B cell (primary cell): Measurements from ENCODE around the gene TIGD1. TPM values are rescaled to one million over a fixed set of nuclear protein-coding genes. Genes with fewer than 3 reads are reported as not detected.

Experiments
- ATAC-seq: fragments of 200-7000 bp; cut with Tn5 transposase; one replicate; pipeline ENCODE4 v1.10.0; 2021; ENCODE audit warnings: low read depth, mild to moderate bottlenecking, moderate number of reproducible peaks, moderate library complexity
- CTCF ChIA-PET: fragments of 350-600 bp; sonication (Branson Sonifier 250); formaldehyde crosslinking; loops from one replicate; lab custom pipeline; 2021; ENCODE audit warnings: antibody characterized with exemption, inconsistent platforms; lab: Charles Lee
- POLR2A ChIA-PET: fragments of 350-600 bp; sonication (Branson Sonifier 250); formaldehyde crosslinking; loops from one replicate; lab custom pipeline; 2021; ENCODE audit warnings: antibody characterized with exemption; lab: Charles Lee
- DNase-seq: peaks from one replicate; pipeline ENCODE4 v3.0.0; 2013
- H2AFZ ChIP-seq: 2 replicates; pipeline ENCODE4 v1.6.1; 2012; ENCODE audit warnings: mild to moderate bottlenecking, low read depth, low read length; ENCODE audit not compliant: insufficient read depth, poor library complexity, severe bottlenecking
- H3K27ac ChIP-seq, 2 donors: 1 replicate in 1 of 2; 2 replicates in 1 of 2; pipeline ENCODE4 v1.5.1; 2012 to 2013; ENCODE audit warnings: low read length in 2 of 2, mild to moderate bottlenecking in 2 of 2, moderate library complexity in 1 of 2
- H3K27me3 ChIP-seq, 4 experiments: fragments of 200-600 bp in 1 of 4; sonication (generic) in 1 of 4; replicated peaks in 1 of 4; 1 replicate in 2 of 4; 2 replicates in 2 of 4; pipeline versions ENCODE4 v1.6.1 to v1.7.0; 2013 to 2016; ENCODE audit warnings: low read length in 3 of 4, mild to moderate bottlenecking in 2 of 4, mixed read lengths in 1 of 4, moderate library complexity in 1 of 4; ENCODE audit not compliant: insufficient read depth in 4 of 4, control insufficient read depth in 3 of 4; ENCODE audit errors: control extremely low read depth in 1 of 4
- H3K36me3 ChIP-seq, 2 experiments: replicated peaks in 1 of 2; 1 replicate in 1 of 2; 2 replicates in 1 of 2; pipeline versions ENCODE4 v1.6.1 to v1.7.1; 2013; ENCODE audit warnings: low read length in 1 of 2; ENCODE audit not compliant: insufficient read depth in 2 of 2, control insufficient read depth in 1 of 2; ENCODE audit errors: control extremely low read depth in 1 of 2, extremely low read depth in 1 of 2
- H3K4me1 ChIP-seq, 2 donors: fragments of 200-600 bp in 1 of 2; sonication (generic) in 1 of 2; 1 replicate in 1 of 2; 2 replicates in 1 of 2; pipeline versions ENCODE4 v1.5.1 to v1.6.1; 2013 to 2017; ENCODE audit warnings: low read length in 2 of 2; ENCODE audit not compliant: control insufficient read depth in 2 of 2, insufficient read depth in 2 of 2
- H3K4me2 ChIP-seq: replicated peaks from 2 replicates; pipeline ENCODE3; 2012; ENCODE audit warnings: mild to moderate bottlenecking, low read depth, low read length; ENCODE audit not compliant: poor library complexity, severe bottlenecking
- H3K4me3 ChIP-seq, 5 experiments: fragments of 200-600 bp in 1 of 5; sonication (generic) in 1 of 5; 1 replicate in 3 of 5; 2 replicates in 2 of 5; pipeline versions ENCODE4 v1.5.1 to v1.7.0; 2011 to 2016; ENCODE audit warnings: low read length in 4 of 5, mild to moderate bottlenecking in 4 of 5, low read depth in 2 of 5, control low read depth in 1 of 5, moderate library complexity in 1 of 5; ENCODE audit not compliant: insufficient read depth in 1 of 5; ENCODE audit errors: control extremely low read depth in 1 of 5, extremely low read depth in 1 of 5
- H3K79me2 ChIP-seq: fragments of 200-600 bp; sonication (generic); one replicate; pipeline ENCODE4 v1.6.0; 2016; ENCODE audit warnings: low read length; ENCODE audit not compliant: control insufficient read depth, insufficient read depth
- H3K9ac ChIP-seq: fragments of 200-600 bp; sonication (generic); 2 replicates; pipeline ENCODE4 v1.6.1; 2017; ENCODE audit warnings: mild to moderate bottlenecking, low read length, moderate library complexity
- H3K9me3 ChIP-seq, 3 donors: one replicate each; pipeline versions ENCODE4 v1.6.1 to v1.7.1; 2013; ENCODE audit warnings: low read length in 2 of 3; ENCODE audit not compliant: control insufficient read depth in 2 of 3, insufficient read depth in 1 of 3; ENCODE audit errors: control extremely low read depth in 1 of 3
- H4K20me1 ChIP-seq: 2 replicates; pipeline ENCODE4 v1.6.0; 2012; ENCODE audit warnings: mild to moderate bottlenecking, low read length; ENCODE audit not compliant: insufficient read depth, control insufficient read depth, poor library complexity, severe bottlenecking
- H3K27ac Mint-ChIP-seq: one replicate; pipeline ENCODE4 v1.8.0; 2021; ENCODE audit warnings: mixed read lengths
- H3K27me3 Mint-ChIP-seq: one replicate; pipeline ENCODE4 v1.8.0; 2021; ENCODE audit warnings: mixed read lengths
- H3K4me1 Mint-ChIP-seq: one replicate; pipeline ENCODE4 v1.8.0; 2021; ENCODE audit warnings: mixed read lengths
- H3K4me3 Mint-ChIP-seq: one replicate; pipeline ENCODE4 v1.8.0; 2021; ENCODE audit warnings: mixed read lengths
- H3K9me3 Mint-ChIP-seq: one replicate; pipeline ENCODE4 v1.8.0; 2022; ENCODE audit warnings: mixed read lengths; ENCODE audit not compliant: insufficient read depth
- EZH2 ChIP-seq: IDR thresholded peaks from 2 replicates; pipeline ENCODE4 v1.6.1; 2012; ENCODE audit warnings: borderline replicate concordance, low read depth, mild to moderate bottlenecking, moderate library complexity, low read length; ENCODE audit not compliant: insufficient read depth, poor library complexity, severe bottlenecking
- WGBS: methylation state at CpG from one replicate; pipeline ENCODE4 v1.1.5; 2013; ENCODE audit warnings: missing lambda C conversion rate; ENCODE audit not compliant: insufficient coverage; 5-methylcytosine and 5-hydroxymethylcytosine counted together
- intact Hi-C: fragments of 100-400 bp; cut with micrococcal nuclease; formaldehyde crosslinking; loops from one replicate; pipeline ENCODE4 v1.10.0; 2022
- polyA plus RNA-seq: library from polyadenylated mRNA; depleted of rRNA; stranded (reverse); fragments of >200 nt; gene quantifications from 2 replicates; pipeline ENCODE4 v1.2.3, GENCODE V29; 2012
- total RNA-seq, 2 donors: library from RNA; stranded (reverse); fragments of 120-200 nt in 1 of 2; gene quantifications; 1 replicate in 1 of 2; 2 replicates in 1 of 2; pipeline versions ENCODE4 v1.2.3 to v1.2.4, GENCODE V29; 2013 to 2022
- TF ChIP-seq, protein P1 (sequence below): fragments of 200-600 bp; IDR thresholded peaks from one replicate; pipeline ENCODE4 v1.8.0; 2022; ENCODE audit warnings: antibody characterized with exemption, mild to moderate bottlenecking

TIGD1 gene
- total and polyA plus RNA-seq, 2 donors (not counting 1 experiment from before 2014, with no cell fraction given), result 7.6 to 13.6 TPM

DNA sequence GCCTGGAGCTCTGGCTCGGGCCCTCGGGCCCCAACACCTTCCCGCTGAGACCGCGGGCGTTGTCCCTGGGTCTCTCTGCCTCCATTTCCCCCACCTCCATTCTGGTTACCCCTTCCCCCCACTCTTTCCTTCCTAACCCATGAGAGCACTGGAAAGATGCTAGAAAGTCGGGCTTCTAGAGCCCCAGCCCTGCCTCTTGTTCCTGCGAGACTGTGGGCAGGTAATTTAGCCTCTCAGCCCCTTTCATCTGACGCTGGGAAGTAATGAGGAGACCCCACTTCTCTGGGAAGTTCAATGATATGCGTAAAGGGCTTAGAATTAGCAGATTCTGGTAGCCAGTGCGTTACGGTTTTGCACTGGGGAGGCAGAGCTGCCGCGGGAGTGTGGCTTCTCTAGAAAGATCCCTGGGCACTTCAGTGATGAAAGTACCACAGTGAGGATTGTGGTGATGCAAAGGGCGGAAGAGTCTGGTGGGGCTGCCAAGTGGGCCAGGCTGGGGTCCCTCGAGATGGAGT is 46.5 kb downstream of the TIGD1 start:
- H3K27ac ChIP-seq, result no peak overlapping the region
- 18% methylated on average over 14 of the region's 16 CpGs for WGBS
- peak overlapping the region; percentile 66 for H3K4me2 ChIP-seq
- H2AFZ ChIP-seq, result no peak overlapping the region
- ATAC-seq (no peak), DNase-seq (no peak)
- no peak overlapping the region for H3K9ac ChIP-seq
- H3K79me2 ChIP-seq, result no peaks in the 10 kb centered on the region
- no peak for TF ChIP-seq EZH2
- TF ChIP-seq, protein P1, sequence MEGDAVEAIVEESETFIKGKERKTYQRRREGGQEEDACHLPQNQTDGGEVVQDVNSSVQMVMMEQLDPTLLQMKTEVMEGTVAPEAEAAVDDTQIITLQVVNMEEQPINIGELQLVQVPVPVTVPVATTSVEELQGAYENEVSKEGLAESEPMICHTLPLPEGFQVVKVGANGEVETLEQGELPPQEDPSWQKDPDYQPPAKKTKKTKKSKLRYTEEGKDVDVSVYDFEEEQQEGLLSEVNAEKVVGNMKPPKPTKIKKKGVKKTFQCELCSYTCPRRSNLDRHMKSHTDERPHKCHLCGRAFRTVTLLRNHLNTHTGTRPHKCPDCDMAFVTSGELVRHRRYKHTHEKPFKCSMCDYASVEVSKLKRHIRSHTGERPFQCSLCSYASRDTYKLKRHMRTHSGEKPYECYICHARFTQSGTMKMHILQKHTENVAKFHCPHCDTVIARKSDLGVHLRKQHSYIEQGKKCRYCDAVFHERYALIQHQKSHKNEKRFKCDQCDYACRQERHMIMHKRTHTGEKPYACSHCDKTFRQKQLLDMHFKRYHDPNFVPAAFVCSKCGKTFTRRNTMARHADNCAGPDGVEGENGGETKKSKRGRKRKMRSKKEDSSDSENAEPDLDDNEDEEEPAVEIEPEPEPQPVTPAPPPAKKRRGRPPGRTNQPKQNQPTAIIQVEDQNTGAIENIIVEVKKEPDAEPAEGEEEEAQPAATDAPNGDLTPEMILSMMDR, result no peak
- H3K36me3 ChIP-seq, result no peaks in the 10 kb centered on the region
- no peak overlapping the region for H3K27ac Mint-ChIP-seq
- H3K9me3 Mint-ChIP-seq, result no peaks in the 10 kb centered on the region
- H3K4me3 ChIP-seq, result no peak overlapping the region
- H3K27me3 ChIP-seq, result peaks cover 0 to 46% (median 7%) of the 10 kb centered on the region in 4 experiments
- ChIA-PET POLR2A (no interaction called here), CTCF (interaction anchor here (1.0 kb wide), 1 partner anchor 16 kb away, joined by 3 read pairs; no protein-coding TSS in a partner anchor)
- H3K9me3 ChIP-seq, result no peaks in the 10 kb centered on the region
- H3K27me3 Mint-ChIP-seq, result peaks cover 41% of the 10 kb centered on the region
- peak overlapping the region; percentile 41 for H3K4me3 Mint-ChIP-seq
- H3K4me1 ChIP-seq, result peaks cover 3 to 11% of the 10 kb centered on the region in 2 donors
- intact Hi-C loops, result no loop called here
- no peaks in the 10 kb centered on the region for H4K20me1 ChIP-seq
- peaks cover 14% of the 10 kb centered on the region for H3K4me1 Mint-ChIP-seq
